ENCODE results near the gene NCOR1. TPM values are rescaled to one million over a fixed set of nuclear protein-coding genes. Genes with fewer than 3 reads are reported as not detected.

Gene NCOR1
- total and polyA plus RNA-seq, 10 of the 15 experiments (the other 5 are each of a cell fraction or from before 2014, with no cell fraction given) = 34.5 to 135 (median 82.9) TPM

- FAIRE-seq = no peak
Measured at GRCh38 chr17:16026895-16027294, 188.4 kb downstream of the NCOR1 start.

More at GRCh38 chr17:16026895-16027294, 188.4 kb downstream of the NCOR1 start:
- BruUV-seq (replicated peaks) = no TSS peak
- Histone ChIP-seq H3K27me3 (replicated peaks in 1 of 2; ENCODE audit: control insufficient read depth in 2 of 2, insufficient read depth in 2 of 2, low read length in 1 of 2) (no peaks in the 10 kb centered on the region), H3K9ac (ENCODE audit: control insufficient read depth, insufficient read depth, low read length) (no peak overlapping the region), H3K79me2 (ENCODE audit: control insufficient read depth, insufficient read depth, low read length) (no peaks in the 10 kb centered on the region), H3K9me3 (replicated peaks; ENCODE audit: control insufficient read depth, insufficient read depth, low read length) (no peaks in the 10 kb centered on the region), H3K27ac (ENCODE audit: control insufficient read depth, insufficient read depth) (no peak overlapping the region), H4K20me1 (ENCODE audit: control insufficient read depth, insufficient read depth) (0 out of 2 replicates have a peak, but pooled peaks cover 2% of the 10 kb centered on the region), H3K4me1 (ENCODE audit: control insufficient read depth, insufficient read depth, low read length) (peaks cover 3% of the 10 kb centered on the region; the same call in 1 of the 2 replicates), H3K4me3 (no peak overlapping the region), H3K4me2 (ENCODE audit: control insufficient read depth, insufficient read depth) (no peak overlapping the region), H2AFZ (ENCODE audit: control insufficient read depth, low read depth, low read length) (no peak overlapping the region), H3K36me3 (ENCODE audit: control insufficient read depth in 2 of 2, insufficient read depth in 2 of 2, low read length in 1 of 2) (peaks cover 6 to 23% of the 10 kb centered on the region in 2 experiments)
- CTCF ChIA-PET = no interaction called here
- WGBS (ENCODE audit: insufficient coverage, insufficient replicate concordance, low lambda C conversion rate, missing lambda C conversion rate) = 84% methylated on average over 5 of the region's 5 CpGs
- in situ Hi-C loops (cut with MboI) = no loop called here
- ATAC-seq (no peak), DNase-seq (ENCODE audit: low read depth, low spot score) (no peak)
- POLR2A ChIA-PET = no interaction called here
- intact Hi-C loops (cut with micrococcal nuclease; ENCODE audit: unreplicated experiment) = no loop called here
- TF ChIP-seq KDM1A (IDR thresholded peaks at IDR 0.05; ENCODE audit: borderline replicate concordance) (no peak), CBFB (IDR thresholded peaks at IDR 0.05; ENCODE audit: low read depth) (no peak), TCF12 (IDR thresholded peaks at IDR 0.05; ENCODE audit: low read depth, low read length) (no peak), NBN (IDR thresholded peaks at IDR 0.05) (no peak), SMAD5 (IDR thresholded peaks at IDR 0.05; ENCODE audit: low read depth) (no peak), RB1 (IDR thresholded peaks at IDR 0.05; ENCODE audit: borderline replicate concordance) (no peak), CEBPB (IDR thresholded peaks at IDR 0.05; ENCODE audit: borderline replicate concordance in 1 of 2, low read depth in 2 of 2, low read length in 2 of 2) (no peak), CHD4 (IDR thresholded peaks at IDR 0.05) (no peak), ZNF24 (IDR thresholded peaks at IDR 0.05) (no peak), HSF1 (IDR thresholded peaks at IDR 0.05; ENCODE audit: low read depth, low read length) (no peak)
- RAD21 ChIA-PET (ENCODE audit: unreplicated experiment) = no interaction called here
- SMC1A ChIA-PET (ENCODE audit: uncharacterized antibody, unreplicated experiment) = interaction anchor here (1.1 kb wide), 1 partner anchor 25 kb away, joined by 4 read pairs; no protein-coding TSS in a partner anchor

Data from GM12878 (cell line).